ENCODE data around the gene CD300A.
A peak's percentile ranks its signal among the peaks of the same experiment; 100 is the strongest.

Gene CD300A

GRCh38 chr17:74427048-74427762, 39.2 kb upstream of the CD300A start:
- no peak for TF ChIP-seq CTCF (IDR thresholded peaks at IDR 0.05; ENCODE audit: control insufficient read depth, extremely low read depth, insufficient read depth)
- H3K4me3 ChIP-seq (ENCODE audit: low read depth, low read length) = no peak overlapping the region
- no peak for DNase-seq (ENCODE audit: low read depth)

- no peak for TF ChIP-seq CTCF (IDR thresholded peaks at IDR 0.05; ENCODE audit: control insufficient read depth, extremely low read depth, insufficient read depth)
Measured at GRCh38 chr17:74427763-74428153, 38.7 kb upstream of the CD300A start.

GRCh38 chr17:74429604-74430384, 36.6 kb upstream of the CD300A start:
- H3K4me3 ChIP-seq (ENCODE audit: low read depth, low read length) = no peak overlapping the region
- TF ChIP-seq CTCF (IDR thresholded peaks at IDR 0.05; ENCODE audit: control insufficient read depth, extremely low read depth, insufficient read depth) = no peak
- no peak for DNase-seq (ENCODE audit: low read depth)

More at GRCh38 chr17:74427763-74428153, 38.7 kb upstream of the CD300A start:
- DNase-seq (ENCODE audit: low read depth) = no peak
- H3K4me3 ChIP-seq (ENCODE audit: low read depth, low read length) = no peak overlapping the region

GRCh38 chr17:74430385-74430705, 36.1 kb upstream of the CD300A start:
- no peak for TF ChIP-seq CTCF (IDR thresholded peaks at IDR 0.05; ENCODE audit: control insufficient read depth, extremely low read depth, insufficient read depth)
- no peak for DNase-seq (ENCODE audit: low read depth)
- peak overlapping the region; percentile 65 for H3K4me3 ChIP-seq (ENCODE audit: low read depth, low read length)

- H3K4me3 ChIP-seq (ENCODE audit: low read depth, low read length) = peak overlapping the region; percentile 65
- no peak for TF ChIP-seq CTCF (IDR thresholded peaks at IDR 0.05; ENCODE audit: control insufficient read depth, extremely low read depth, insufficient read depth)
- no peak for DNase-seq (ENCODE audit: low read depth)
Measured at GRCh38 chr17:74430706-74431567, 35.5 kb upstream of the CD300A start.

GRCh38 chr17:74431568-74432423, 34.6 kb upstream of the CD300A start, which contains the start of gene GPRC5C:
GPRC5C (plus strand) TSS chr17:74432088; CDS start chr17:74439777, 7,689 bp downstream.
- TF ChIP-seq CTCF (IDR thresholded peaks at IDR 0.05; ENCODE audit: control insufficient read depth, extremely low read depth, insufficient read depth) = no peak
- H3K4me3 ChIP-seq (ENCODE audit: low read depth, low read length) = peak within 1 kb of the TSS; percentile 65
- peak; percentile 43 for DNase-seq (ENCODE audit: low read depth)
